HG02798 (cell line): ENCODE results near the gene GPX8.

ENCODE experiments used
- ATAC-seq: cut with Tn5 transposase; IDR thresholded peaks from one replicate; pipeline ENCODE4 v1.9.1; 2021; ENCODE audit warnings: mild to moderate bottlenecking; ENCODE audit not compliant: unreplicated experiment, poor library complexity

The GPX8 gene, protein sequence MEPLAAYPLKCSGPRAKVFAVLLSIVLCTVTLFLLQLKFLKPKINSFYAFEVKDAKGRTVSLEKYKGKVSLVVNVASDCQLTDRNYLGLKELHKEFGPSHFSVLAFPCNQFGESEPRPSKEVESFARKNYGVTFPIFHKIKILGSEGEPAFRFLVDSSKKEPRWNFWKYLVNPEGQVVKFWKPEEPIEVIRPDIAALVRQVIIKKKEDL

DNA sequence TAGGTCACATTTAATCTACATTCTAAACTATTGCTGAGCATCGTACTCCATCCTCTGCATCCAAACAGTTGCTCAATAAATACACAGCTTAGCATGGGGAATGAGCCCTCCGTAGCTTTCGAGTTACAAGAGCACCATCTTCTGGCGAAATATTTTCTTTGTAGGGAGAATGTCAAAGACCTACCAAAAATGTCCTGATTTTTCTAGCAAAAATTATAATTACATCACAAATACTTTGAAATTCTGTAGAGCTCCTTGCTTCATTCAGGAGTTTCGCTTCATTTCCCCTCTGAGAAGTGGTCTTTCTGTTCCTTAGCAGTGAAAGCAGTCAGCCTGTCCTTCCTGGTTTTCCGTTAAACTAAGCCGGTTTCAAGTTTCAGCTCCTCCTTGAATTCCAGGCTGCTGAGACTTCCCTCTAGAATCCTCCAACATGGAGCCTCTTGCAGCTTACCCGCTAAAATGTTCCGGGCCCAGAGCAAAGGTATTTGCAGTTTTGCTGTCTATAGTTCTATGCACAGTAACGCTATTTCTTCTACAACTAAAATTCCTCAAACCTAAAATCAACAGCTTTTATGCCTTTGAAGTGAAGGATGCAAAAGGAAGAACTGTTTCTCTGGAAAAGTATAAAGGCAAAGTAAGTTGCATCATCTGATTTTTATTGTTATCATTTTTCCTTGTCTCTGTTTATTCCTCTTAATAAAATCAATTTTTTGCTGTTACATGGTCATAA is at the start of gene GPX8:
GPX8 (plus strand) TSS at position 409 of the 730 bp plus-strand sequence; CDS start at position 431, 22 bp downstream.
- no peak for ATAC-seq

DNA sequence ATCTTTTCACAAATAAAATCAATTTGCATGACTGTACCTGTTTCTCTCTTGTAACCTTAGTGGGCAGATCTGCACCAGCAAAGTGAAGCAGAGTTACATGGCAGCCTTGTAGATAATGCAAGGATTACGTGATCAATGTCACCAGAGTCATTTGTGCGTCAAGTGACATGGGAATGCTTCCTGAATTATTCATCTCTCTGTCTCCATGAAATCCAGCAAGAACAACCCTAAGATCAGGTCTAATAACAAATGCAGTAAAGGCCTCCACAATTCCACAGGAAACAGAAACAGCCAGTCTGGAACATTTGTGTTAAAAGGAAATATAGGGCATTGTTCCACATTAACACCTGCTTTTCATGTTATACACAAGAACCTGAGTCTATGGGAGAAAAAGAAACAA is 49.8 kb upstream of the GPX8 start:
- ATAC-seq = no peak

DNA sequence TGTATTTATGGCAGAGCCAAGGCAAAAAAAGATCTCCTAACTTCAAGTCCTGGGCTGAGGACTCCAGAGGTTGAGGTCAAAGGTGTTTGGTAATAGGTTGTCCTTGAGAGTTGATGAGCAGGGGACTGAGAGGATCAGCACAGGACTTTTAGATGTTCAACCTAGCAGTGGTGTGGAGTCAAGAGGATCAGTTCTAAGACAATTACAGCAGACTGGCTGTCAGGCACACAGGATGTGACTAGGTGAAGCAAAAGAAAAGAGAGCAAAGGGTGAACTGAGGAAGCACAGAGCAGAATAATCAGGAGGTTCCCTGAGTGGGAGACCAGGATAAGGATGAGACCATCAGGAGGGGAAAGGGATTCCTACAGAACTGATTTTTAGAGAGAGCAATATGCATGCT is 46.6 kb upstream of the GPX8 start:
- ATAC-seq = no peak

DNA sequence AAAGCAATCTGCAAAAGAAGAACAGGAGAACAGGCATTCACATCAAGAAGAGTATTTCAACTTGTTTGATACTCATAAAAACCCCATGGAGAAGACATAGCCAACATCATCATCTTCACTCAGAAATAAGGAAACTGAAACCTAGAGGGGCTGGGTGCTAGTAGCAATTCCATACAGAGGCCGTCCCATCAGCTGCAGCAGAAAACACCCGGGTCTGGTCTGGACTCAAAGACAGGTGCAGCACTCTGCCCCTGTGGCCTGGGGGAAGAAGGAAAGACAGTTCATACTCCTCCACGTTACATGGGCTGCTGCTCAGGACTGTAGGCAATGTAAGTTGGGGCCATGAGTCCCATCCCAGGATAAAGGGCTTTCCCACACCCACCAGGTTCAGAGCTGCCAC is 45.9 kb upstream of the GPX8 start:
- ATAC-seq = no peak

DNA sequence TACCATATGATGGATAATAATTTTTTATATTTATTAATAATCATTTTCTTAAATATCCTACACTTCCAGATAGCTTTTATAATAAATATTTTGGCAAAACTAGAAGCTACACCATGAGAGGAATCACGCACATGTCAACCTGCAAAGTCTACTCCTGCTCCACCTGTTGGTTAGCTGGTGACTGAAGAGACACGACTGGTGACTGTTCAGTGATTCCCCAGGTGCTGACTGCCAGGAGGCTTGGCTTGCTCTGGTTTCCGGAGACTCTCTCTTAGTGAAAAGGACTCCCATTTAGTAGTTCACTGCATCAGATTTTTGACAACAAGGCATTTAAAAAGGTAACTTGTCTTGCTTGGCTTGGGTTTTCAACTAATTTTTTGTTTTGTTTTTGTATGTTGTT is 36.6 kb upstream of the GPX8 start:
- ATAC-seq = no peak

DNA sequence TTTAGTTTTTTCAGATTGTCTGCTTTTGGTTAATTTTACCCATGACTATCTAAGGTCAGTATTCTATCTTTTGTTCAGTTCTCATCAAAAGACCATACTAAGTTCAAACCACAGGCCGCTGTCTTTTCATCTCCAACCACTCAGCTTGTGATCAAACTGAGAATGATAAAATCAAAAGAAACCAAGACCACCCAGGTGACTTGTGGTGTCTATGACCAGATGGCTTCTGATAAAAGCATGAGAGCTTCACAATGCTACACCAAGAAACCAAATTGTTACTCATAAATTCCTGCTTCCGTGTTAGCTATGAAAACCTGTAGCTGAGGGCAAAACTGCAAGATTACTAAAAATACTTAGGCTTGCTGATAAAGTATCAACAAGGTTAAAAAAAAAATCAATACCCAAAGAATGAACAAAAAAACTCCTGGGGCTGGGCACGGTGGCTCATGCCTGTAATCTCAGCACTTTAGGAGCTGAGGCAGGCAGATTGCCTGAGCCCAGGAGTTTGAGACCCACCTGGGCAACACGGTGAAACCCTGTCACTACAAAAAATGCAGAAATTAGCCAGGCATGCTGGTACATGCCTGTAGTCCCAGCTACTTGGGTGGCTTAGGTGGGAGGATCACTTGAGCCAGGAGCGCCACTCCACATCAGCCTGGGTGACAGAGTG is 25.8 kb upstream of the GPX8 start:
- ATAC-seq = no peak

DNA sequence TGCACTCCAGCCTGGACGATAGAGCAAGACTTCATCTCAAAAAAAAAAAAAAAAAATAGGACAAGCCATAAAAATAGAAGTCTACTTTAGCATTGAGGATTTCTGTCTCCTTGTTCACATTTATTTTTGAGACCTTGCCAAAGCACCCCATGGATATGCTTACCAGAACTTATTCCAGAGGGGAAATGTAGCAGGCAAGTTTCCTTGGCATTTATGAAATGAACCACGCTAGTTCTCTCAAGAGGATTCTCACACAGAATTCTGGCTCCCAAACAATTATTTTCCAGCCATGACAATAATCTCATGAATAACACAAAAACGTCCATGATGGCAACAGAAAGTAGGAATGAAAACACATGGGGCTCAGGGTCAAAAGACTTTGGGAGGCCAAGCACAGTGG is 23.4 kb upstream of the GPX8 start:
- no peak for ATAC-seq

DNA sequence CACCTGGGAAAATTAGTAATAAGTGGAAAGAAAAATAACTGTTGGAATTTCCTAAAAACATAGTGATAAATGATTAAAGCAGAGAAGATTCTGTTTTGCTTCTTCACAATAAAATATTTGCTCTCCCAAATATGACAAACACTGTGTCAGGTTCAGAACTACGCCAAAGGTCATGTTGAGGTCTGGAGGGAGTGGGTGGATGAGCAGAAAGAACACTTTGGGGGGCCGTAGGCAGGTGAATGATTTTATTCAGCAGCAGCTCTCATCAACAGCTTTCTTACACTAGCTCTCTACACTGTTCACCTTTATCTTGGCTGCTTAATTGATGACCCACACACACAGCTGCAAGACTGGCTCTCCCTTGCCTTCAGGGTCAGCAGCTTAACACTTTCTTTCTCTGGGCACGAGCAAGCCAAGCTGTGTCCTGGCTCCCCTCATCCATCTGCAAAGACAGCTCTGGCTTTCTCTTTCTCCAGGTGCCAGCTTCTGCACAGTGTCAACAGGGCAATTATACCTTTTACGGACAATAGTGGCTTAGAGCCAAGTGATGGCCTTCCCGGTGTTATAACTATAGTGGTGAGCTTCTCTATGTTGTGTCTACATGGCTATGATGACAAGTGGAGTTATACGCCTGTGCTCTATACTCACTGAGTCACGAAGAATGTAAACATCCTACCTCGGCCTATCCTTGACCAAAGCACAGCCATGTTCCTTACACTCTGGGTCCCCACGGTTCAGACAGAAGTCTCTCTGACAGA is 18.9 kb upstream of the GPX8 start:
- ATAC-seq = no peak

DNA sequence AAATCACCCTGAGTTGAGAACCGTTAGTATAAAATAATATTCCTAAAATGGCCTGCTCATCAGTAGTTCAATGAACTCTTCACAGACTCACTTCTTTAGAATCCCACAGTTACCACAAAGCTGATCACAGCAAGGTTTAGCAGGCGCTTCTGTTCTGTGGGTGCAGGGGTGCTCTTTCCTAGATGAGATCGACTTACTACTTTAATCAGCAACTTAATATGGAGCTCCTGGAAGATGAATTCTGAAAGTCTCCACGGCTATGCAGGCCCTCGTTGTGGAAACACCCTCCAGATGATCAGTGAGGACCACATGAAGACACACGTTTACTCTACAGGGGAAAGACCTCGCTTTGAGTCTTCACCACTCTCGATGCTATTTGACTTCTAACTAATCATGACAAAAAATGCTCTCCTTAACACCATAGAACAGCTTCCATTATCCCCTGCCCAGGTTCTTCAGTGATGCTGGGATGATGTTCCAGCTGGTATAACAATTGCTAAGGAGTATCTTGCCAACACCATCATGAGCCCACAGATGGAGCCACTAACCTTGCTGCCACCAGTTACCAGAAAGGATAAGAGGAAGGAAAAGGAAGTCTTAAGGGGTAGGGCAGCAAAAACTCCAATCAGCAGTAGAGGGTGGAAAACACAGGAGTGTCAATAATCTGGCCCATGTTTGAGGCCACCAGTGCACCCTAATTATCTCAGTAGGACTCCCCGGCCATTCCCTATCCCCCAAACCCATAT is 17.9 kb upstream of the GPX8 start:
- ATAC-seq = no peak

DNA sequence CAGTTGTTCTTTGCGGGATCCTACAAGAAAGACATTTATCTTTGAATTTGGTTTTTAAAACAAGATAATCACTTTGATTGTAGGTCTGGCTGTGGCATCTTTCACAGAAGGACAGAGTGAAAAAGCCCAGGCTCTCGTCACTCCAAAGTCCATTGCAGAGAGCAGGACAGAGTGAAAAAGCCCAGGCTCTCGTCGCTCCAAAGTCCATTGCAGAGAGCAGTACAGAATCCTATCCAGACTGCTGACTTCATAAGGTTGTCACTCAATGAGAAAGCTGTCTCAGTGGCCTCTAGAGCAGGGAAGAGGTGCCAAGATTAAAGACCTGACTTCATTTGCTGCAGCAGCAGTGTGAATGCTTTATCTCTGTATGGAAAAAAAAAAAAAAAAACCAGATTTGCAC is 16.3 kb upstream of the GPX8 start:
- ATAC-seq = no peak

DNA sequence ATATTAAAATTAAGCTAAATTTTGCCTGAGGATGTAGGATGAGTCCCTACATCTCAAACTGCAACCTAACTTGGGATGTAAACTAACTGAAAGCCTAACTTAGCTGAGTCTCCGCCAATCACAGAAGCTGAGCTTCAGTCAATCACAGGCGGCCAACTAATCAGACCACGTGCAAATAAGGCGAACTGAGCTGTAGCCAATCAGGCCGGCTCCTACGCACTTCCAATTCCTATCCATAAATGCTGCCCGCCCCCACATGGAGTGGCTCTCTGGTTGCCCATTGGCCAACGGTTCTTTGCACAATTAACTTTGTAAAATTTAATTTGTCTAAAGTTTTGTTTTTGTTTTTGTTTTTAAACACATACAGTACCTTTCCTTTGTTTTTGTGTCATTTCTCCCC is 13.9 kb upstream of the GPX8 start:
- no peak for ATAC-seq

DNA sequence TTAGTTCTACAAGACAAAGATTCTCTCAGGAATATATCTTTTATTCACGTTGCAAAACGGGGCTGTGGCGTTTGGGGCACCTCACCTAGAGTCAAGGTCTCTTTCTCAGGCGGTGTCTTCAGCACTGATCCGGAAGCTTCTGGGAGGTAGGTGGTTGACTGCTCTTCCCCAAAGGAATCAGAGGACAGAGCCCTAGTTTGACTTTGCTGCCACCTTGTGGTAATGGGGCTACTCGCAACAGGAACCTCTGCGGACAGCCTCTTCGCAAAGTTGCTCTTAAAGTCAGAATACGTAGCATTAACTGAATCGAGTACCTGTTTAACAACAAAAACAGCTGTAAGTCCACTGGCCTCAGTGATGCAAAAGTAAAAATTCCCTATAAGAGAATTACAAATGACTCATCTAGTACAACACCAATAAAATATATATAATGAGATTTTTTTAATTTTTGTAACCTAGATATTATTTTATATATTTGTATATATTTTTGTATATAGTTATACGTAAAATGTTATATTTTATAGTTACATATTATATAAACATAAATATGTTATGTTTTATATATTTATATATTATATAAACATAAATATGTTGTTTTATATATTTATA is 13.3 kb upstream of the GPX8 start:
- ATAC-seq = peak; percentile 92

DNA sequence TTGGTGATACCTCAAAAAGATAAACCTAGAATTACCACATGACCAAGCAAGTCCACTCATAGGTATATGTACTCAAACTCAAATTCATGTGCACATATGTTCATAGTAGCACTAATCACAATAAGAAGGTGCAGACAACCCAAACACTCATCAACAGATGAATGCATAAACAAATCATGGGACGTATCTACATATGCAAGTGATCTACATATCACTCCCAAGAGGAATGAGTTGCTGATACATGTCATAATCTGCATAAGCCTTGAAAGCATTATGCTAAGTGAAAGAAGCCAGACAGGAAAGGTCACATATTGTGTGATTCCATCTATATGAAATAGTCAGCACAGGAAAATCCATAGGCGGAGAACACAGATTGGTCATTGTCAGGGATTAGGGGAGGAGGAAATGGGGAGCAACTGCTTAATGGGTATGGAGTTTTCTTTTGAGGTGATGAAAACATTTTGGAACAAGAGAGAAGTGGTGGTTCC is 10.6 kb upstream of the GPX8 start:
- no peak for ATAC-seq

DNA sequence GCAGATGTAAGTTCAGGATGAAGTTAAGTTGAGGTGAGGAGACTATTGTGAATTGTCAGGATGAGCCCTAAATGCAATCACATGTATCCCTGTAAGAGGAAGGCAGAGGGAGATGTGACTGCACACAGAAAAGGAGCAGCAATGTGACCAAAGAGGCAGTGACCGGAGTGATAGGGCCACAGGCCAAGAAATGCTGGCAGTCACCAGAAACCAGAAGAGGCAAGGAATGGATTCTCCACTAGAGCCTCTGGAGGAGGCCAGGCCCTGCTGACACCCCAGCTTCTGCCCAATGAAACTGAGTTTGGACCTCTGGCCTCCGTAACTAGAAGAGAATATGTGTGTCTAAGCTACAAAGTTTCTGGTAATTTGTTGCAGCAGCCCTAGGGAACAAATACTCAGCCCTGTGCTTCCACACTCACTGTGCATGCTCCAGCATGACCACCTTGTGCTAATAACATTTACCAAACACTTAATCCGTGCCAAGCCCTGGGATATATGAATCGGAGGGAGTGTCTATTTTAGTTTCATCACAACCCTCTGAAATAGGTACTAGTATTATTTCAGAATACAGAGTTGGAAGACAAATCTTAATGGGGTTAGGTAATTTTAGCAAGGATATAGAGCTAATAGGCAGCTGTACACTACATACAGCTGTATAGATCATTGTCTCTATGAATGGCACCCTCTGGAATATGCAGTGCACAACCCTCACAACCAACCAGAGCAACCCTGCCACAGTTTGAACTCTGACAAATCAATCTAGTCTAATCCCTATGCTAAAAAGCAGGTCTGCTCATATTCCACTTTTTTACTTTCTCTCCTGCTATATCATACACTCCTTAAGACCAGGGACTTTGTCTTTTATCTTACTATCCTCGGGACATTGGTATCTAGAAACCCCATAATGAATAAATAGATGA is 7.8 kb upstream of the GPX8 start:
- no peak for ATAC-seq

DNA sequence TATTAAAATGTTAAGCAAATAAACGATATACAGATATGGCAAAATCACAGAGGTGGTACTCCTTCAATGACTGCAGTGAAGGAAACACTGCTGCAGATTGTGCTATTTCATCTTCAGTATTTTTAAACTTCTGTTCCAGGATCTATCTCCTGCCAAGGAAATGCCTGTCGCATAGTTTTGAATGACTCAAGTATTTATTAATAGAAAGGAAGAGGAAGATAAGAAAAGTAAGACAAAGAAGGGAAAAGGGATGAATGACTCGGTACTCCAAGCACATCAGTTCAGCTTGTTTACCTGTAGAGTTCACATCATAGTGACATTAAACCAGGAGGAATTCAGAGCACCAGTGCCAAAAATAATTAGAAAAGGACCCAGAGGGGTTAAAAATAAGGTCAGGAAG is 5.1 kb upstream of the GPX8 start:
- no peak for ATAC-seq

DNA sequence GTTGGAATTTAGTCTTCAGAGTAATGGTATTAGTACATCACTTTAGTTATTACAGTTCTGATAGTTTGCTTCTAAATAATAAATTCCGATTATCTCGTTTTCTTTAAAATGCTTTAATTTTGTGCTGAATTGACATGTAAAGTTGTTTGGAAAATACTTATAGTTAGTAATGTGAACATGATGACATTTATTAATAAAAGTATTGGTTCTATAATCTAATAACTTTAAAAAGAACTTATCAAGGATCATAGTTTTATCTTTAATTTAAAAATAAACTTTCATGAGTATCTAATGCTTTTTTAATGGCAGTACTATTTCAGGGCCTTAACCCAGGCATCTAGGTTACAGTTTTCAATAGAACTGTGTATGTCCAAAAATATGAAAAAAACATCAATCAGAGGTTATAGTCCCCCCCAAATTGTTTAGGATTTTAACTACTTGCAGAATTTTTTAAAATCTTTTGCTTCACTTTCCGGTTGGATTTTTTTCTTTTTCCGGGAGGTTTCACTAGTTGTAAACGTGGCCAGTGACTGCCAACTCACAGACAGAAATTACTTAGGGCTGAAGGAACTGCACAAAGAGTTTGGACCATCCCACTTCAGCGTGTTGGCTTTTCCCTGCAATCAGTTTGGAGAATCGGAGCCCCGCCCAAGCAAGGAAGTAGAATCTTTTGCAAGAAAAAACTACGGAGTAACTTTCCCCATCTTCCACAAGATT is 680 bp downstream of the GPX8 start:
- ATAC-seq = no peak

DNA sequence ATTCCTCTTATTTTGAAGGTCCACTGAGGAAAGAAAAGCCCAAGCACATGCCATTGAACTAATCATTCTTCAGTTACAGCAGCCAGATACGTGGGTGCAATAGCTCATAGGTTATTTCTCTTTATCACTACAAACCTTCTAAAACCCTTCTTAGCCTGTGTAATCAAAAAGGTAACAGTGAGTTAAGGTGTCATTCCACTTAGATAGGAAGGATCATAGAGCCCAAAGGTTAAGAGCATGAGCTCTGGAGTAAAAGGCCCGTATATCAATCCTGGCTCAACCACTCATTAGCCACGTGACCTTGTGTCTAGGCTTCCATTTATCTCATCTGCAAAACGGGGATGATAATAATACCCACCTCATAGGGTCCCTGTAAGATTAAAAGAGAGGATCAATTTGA is 2.7 kb downstream of the GPX8 start:
- no peak for ATAC-seq

DNA sequence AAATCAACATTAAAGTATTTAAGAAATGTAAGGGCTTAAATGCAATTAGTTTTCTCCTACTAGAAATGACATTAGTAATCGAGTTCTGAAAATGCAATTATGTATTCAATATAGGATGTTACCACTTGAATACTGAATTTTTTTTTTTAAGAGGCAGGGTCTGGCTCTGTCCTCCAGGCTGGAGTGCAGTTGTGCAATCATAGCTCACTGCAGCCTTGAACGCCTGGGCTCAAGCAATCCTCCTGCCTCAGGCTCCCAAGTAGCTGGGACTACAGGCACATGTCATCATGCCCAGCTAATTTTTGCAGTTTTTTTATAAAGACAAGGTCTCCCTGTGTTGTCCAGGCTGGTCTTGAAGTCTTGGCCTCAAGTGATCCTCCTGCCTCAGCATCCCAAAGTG is 11.5 kb downstream of the GPX8 start:
- ATAC-seq = no peak
